Renal cortex interstitium (tissue), 11 donors: ENCODE measurements around the gene WDR11. TPM values are rescaled to one million over a fixed set of nuclear protein-coding genes. Genes with fewer than 3 reads are reported as not detected.
"Not testable (repeated sequence)": the region's sequence is repeated elsewhere in the genome, so short reads cannot be mapped to it uniquely, and the experiment has no call there.

Experiments used
- DNase-seq, 11 donors: peaks; one replicate each; pipeline ENCODE4 v3.0.0-alpha.2; 2013; ENCODE audit warnings: low read depth in 9 of 11, low spot score in 4 of 11; ENCODE audit errors: extremely low read depth in 1 of 11
- polyA plus RNA-seq, 3 donors: library from polyadenylated mRNA; unstranded; fragments of 120-200 nt; gene quantifications; one replicate each; pipeline ENCODE4 v1.2.1, GENCODE V29; 2013; ENCODE audit not compliant: insufficient read length in 3 of 3

WDR11 gene
- polyA plus RNA-seq, 3 donors, result 60.8 to 103 (median 78.1) TPM

DNA sequence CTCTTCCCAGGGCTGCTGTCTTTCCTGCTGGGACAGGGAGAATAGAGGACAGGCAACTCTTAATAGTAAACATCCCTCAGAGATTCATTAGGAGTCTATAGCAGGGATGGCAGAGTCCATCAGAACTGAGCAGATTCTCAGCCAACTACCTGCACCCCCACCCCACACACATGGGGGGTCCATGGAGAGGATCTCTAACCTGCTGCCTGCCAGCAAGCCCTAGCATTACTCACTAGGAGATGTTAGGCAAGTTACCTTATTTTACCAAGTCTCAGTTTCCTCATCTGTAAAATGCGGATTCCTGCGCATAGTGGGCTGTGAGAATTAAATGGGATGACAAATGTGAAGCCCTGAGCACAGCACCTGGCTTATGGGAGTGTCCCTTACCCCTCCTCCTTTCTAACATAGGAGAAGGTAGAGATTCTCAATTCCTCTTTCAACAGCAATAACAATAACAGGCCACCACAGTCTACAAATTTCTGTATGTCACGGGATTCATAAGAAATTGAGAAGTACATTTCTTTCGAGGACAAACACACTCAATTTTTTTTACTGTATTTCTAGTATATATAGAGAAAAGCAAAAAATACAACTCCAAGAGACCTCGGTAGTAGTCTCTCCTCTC, 23.8 kb upstream of the WDR11 start:
- no peak for DNase-seq

- DNase-seq, result no peak
Observed at GRCh38 chr10:120828763-120829319, 22.3 kb upstream of the WDR11 start.

DNA sequence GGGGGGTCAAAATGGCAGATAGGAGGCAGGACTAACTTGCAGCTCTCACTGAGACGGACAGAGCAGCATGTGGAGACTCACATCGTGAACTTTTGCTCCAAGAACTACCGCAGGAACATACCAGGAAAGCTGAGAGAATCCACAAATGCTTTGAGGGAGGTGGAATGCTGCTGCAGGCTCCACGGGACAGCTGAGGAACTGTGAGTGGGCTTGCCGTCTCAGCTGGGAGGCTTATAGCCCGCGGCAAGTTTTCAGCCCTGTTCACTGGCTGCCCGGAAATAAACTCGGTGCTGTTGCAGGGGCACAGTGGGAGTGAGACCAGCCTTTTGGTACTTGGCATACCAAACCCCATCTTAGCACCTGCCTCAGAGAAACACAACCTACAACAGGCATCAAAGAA, 19.1 kb upstream of the WDR11 start:
- no peak for DNase-seq

DNA sequence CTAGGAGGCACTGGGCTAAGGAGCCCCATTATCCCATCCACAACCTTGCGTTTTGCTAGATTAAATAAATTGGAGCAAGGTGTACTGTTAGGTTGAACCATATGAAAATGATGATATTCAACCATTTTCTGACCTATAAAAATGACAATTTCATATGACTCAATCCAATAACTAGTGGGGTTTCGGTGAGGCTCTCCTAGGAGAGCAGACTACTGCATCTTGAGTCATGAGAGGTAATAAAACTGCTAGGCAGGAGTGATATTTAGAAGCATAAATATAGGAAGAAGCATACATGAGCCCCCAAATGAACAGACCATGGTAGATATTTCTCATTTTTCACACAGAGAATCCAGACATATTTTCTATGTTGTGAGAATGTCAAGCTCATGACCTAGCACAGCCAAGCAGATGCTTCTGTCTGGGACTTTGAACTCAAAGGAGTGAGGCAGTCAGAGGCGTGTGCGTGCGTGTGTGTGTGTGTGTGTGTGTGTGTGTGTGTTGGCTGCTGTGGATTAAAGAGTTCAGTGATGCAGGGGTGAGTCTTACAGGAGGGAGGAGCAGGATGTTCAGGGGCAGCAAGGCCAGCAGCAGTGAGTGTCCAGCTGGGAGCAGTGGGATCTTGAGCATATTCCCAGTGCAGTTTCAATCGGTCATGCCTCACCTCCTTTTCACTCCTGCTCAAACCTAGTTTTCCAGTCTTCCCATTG, 17.8 kb upstream of the WDR11 start:
- peak in 1 of 11 donors; percentile 27 for DNase-seq

DNA sequence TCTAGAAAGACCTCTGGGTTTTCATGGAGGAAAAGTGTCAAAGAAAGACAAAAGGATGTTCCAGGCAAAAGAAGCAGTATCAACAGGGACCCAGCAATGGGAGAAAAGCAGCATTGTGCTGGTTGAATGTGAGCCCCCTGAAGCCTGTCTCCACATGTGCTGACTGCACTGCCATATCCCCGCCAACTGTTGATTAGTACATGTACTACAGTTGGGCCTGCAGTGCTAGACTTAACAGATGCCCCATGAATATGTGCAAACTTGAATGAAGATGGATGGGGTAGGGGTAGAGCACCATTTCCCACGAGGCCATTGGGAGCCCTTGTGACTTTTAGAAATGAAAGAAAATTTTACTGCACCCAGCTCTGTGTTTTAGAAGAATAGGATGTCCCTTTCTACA, 15.6 kb upstream of the WDR11 start:
- DNase-seq, result no peak

DNA sequence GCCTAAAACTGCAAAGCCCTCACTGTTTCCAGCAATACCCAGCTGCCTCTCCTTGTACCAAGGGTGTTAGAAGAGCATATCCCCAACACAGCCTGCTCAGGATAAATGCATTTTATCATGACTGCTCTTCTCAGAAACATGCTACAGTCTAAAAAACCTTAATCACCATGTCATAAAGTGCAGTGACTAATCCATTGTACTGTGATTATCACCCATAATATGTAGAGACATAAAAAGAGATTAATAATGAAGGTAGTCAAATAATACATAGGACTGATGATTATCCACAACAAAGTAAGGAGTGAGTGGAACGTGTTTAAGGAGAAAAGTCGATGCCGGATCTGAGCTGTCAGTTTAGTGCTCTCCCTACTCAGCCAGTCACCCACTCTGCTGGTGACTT, 12.2 kb upstream of the WDR11 start:
- DNase-seq, result no peak

DNA sequence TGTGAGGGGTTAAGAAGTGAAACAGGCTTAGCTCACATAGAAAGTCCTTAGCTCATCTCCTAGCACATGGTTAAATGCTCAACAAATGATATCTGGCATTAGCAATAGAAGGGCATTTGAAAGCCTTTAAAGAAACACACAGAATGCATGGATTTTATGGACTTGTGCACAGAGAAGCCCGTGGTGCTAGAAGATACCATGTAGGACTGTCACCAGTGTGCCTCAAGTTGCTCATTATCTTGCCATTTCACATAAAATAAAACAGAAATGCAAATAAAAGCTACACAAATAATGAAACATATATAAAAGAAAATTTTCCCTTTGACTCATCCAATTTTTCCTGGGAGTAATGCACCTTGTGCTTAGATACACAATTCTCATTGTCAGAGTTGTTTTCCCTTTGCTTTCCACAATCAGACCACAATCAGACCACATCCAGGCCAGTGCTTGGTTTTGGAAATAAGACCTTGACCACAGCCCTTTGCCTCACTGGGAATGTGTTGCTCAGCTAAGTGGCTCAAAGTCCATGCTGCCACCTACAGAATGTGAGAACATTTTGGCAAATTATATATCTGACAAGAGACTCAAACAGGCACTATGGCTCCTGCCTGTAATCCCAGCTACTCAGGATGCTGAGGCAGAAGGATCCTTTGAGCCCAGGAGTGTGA, 9.5 kb upstream of the WDR11 start:
- DNase-seq, result no peak

DNA sequence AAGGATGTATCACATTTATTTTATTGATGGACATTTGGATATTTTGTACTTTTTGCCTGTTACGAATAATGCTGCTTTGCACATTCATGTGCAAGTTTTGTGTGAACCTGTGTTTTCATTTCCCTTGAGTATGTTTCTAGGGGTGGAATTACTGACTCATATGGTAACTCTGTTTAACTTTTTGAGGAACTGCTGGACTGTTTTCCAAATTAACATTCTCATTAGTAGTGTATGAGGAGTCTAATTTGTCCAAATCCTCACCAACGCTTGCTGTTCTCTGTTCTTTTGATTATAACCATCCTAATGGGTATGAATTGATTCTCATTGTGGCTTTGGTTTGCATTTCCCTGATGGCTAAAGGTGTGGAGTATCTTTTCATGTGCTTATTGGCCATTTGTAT, 3.2 kb downstream of the WDR11 start:
- no peak for DNase-seq

DNA sequence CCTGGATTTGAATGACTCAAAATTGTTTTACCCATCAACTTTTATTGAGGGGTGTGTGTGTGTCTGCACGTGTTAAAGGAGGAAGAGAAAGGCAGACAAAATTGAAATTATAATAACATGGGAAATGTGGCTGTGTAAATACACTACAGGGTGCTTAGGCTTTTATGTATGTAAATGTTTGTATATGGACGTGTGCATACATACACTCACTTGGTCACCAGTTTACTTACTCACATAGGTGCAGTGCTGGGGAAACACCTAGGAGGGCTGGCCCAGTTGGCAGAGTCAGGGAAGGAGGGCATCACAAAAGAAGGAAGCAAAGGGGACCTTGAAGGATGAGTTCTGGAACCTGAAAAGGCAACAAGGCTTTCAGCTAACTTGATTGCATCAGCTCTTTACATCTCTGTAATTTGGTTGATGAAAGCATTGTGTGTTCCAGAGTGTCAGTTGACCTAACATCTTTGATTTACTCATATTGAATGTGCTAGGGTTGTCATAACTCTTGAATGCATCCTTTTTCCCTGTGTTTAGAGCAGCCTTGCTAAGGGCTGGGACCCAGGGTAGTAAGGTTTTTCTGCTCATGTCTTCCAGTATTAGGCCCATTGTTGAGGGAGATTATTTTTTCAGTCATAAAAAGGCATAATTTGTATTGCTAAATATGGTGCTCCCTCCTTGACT, 10.2 kb downstream of the WDR11 start:
- DNase-seq, result no peak

GRCh38 chr10:120873741-120874140, 22.6 kb downstream of the WDR11 start:
- DNase-seq, result no peak

GRCh38 chr10:120883071-120883470, 31.9 kb downstream of the WDR11 start:
- DNase-seq, result no peak

DNA sequence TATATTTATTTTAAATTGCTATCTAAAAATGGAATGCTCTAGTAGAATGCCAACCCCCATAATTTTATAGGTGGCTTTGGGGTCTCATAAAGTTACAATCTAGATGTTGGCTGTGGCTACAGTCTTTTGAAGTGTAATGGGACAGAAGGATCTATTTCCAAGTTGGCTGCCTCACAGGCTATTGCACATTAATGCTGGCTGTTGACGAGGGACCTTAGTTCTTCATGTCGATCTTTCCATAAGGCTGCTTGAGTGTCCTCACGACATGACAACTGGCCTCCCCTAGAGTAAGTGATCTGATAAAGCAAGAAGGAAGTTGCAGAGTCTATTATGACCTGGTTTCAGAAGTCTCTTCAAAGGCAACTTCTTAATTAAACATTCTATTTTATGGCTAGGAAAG, 36.3 kb downstream of the WDR11 start:
- DNase-seq, result no peak

- DNase-seq, result no peak
Observed at GRCh38 chr10:120891365-120891764, 40.2 kb downstream of the WDR11 start.

GRCh38 chr10:120894556-120894955, 43.4 kb downstream of the WDR11 start:
- DNase-seq, result no peak

DNA sequence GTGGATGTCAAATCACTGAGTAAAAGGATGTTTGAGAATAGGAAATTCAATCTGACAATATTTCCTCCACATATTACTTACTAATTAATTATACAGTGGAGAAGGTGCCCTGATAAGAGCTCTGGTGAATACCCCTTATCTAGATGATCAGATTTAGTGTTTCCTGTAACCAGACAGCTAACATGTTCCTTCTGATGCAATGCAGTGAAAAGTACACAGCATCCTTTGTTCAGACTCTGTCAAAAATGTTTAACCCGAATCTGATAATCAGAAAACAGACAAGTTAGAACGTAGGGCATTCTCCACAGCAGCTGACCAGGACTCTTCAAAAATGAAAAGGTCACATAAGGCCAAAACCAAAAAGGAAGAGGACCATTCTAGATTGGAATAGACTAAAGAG, 46.2 kb downstream of the WDR11 start:
- no peak for DNase-seq

- DNase-seq, result no peak
Observed at GRCh38 chr10:120905268-120905667, 54.1 kb downstream of the WDR11 start.

DNA sequence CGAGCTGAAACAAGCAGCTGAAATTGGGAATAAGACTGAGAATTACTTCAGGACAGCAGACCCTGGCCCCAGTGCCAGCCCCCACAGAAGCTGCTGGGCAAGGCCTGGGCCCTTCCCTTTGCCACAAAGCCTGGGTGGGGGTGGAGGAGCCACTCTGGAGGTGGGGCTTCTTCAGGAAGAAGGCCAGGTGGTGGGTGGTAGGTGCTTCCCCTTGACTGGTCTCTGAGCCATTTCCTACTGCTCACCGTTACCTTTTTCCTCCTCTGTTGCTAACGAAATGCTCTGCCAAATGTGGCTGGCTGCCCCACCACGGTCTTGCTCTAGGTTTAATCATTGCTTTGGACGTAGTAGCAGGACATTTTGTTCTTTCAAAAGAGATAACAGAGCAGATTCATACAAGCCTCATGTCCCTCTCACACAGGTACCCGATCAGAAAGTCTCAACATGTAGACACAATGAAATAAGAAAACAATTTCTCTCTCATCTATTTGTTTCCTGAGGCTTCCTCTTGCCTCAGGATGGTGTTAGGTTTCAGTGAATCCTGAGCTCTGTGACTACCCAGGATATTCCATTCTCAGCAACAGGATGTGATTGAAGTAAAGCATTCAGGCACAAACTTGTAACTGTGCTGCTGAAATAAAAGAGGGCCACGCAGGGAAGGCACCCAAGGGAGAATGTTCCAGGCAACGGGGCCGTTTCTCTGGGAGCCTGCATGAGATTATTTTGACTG, 66.5 kb downstream of the WDR11 start:
- no peak for DNase-seq

GRCh38 chr10:120923886-120924285, 72.7 kb downstream of the WDR11 start:
- DNase-seq, result not testable (repeated sequence)

DNA sequence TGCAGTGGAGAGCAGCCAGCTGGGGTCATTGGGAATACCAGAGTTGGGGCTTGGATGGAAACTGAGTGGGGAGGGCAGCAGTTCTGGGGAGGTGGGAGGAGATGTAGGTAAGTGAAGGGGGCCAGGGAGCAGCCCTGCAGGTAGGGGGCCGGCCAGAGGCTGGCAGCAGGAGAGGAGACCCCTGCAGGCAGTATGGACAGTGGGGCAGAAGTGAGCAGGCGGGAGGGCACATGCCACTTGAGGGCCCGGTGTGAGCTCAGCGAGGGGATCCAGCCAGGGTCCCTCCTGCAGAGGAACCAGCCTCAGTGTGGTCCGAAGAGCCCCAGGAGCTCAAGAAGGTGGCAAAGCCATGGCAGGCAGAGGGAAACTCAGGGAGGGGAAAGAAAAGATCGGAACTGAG, 75.4 kb downstream of the WDR11 start:
- no peak for DNase-seq
